Stimulated activated CD4-positive, alpha-beta T cell treated with anti-CD3 and anti-CD28 coated beads, Interleukin-1b, Interleukin-23, amount 100 ng/mL, for 1 hour (primary cell): ENCODE results near the gene PGLYRP3.
"Not testable (repeated sequence)": the region's sequence is repeated elsewhere in the genome, so short reads cannot be mapped to it uniquely, and the experiment has no call there.

Source experiments
- DNase-seq, 2 donors: peaks; one replicate each; pipeline ENCODE4 v3.0.0-alpha.2; 2020; ENCODE audit warnings: low read depth in 2 of 2

The PGLYRP3 gene

GRCh38 chr1:153348511-153349362, 36.0 kb upstream of the PGLYRP3 start, which contains the start of gene PGLYRP4:
Gene PGLYRP4 (minus strand): TSS chr1:153348841. CDS start chr1:153347932, 909 bp downstream.
- no peak for DNase-seq

- no peak for DNase-seq
Measured at GRCh38 chr1:153347856-153348255, 35.1 kb upstream of the PGLYRP3 start.

- DNase-seq = not testable (repeated sequence)
Measured at GRCh38 chr1:153347049-153347448, 34.3 kb upstream of the PGLYRP3 start.

- no peak for DNase-seq
Measured at GRCh38 chr1:153346077-153346723, 33.4 kb upstream of the PGLYRP3 start.

- no peak for DNase-seq
Measured at GRCh38 chr1:153345187-153346076, 32.7 kb upstream of the PGLYRP3 start.

GRCh38 chr1:153344718-153345025, 31.9 kb upstream of the PGLYRP3 start:
- DNase-seq = no peak

GRCh38 chr1:153343811-153344717, 31.3 kb upstream of the PGLYRP3 start:
- no peak for DNase-seq

- no peak for DNase-seq
Measured at GRCh38 chr1:153343040-153343681, 30.4 kb upstream of the PGLYRP3 start.

- no peak for DNase-seq
Measured at GRCh38 chr1:153342178-153342577, 29.4 kb upstream of the PGLYRP3 start.

- DNase-seq = no peak
Measured at GRCh38 chr1:153341431-153341934, 28.7 kb upstream of the PGLYRP3 start.

GRCh38 chr1:153340356-153340755, 27.6 kb upstream of the PGLYRP3 start:
- no peak for DNase-seq

- no peak for DNase-seq
Measured at GRCh38 chr1:153339802-153340201, 27.1 kb upstream of the PGLYRP3 start.

GRCh38 chr1:153337980-153338853, 25.5 kb upstream of the PGLYRP3 start:
- DNase-seq = no peak

GRCh38 chr1:153336650-153337049, 23.9 kb upstream of the PGLYRP3 start:
- DNase-seq = no peak

- no peak for DNase-seq
Measured at GRCh38 chr1:153333902-153334301, 21.1 kb upstream of the PGLYRP3 start.

GRCh38 chr1:153324912-153325311, 12.2 kb upstream of the PGLYRP3 start:
- no peak for DNase-seq

GRCh38 chr1:153322568-153322967, 9.8 kb upstream of the PGLYRP3 start:
- DNase-seq = no peak

GRCh38 chr1:153318145-153318544, 5.4 kb upstream of the PGLYRP3 start:
- not testable (repeated sequence) for DNase-seq

- DNase-seq = not testable (repeated sequence)
Measured at GRCh38 chr1:153316013-153316412, 3.3 kb upstream of the PGLYRP3 start.
